ENCODE measurements around the gene LRRC7. TPM values are rescaled to one million over a fixed set of nuclear protein-coding genes. Genes with fewer than 3 reads are reported as not detected.

LRRC7 gene
- total and polyA plus RNA-seq, 11 donors = 0.25 to 4.1 (median 0.49) TPM; not detected in 1

DNA sequence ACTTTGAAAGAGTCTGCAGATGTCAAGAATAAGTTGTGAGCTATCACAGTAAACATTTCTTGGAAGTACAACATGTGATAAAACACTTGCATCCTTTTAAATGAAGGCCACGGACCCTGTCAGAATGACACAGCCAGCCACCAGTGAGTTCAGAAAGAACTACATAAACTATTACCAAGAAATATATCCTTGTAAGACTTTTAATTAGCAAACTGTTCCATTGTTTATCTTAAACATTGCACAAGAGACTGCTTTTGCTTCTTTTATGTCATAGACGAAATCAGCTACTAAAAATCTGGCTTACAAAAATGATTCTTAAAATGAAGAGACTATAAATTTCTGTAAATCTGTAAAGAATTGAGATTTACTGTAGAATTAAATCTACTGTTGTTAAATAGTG is 17.9 kb downstream of the LRRC7 start:
- no peak overlapping the region for H3K4me3 ChIP-seq
- no peak overlapping the region for H3K27ac ChIP-seq
- WGBS, 4 donors = 41 to 62% (median 57%) methylated on average over 2 of the region's 2 CpGs
- no peaks in the 10 kb centered on the region for H3K9me3 ChIP-seq
- H3K27me3 ChIP-seq = no peaks in the 10 kb centered on the region
- intact Hi-C loops (cut with DNase I) = no loop called here
- no peaks in the 10 kb centered on the region for H3K4me1 ChIP-seq
- no peak for ATAC-seq
- H3K36me3 ChIP-seq = no peaks in the 10 kb centered on the region
- TF ChIP-seq, protein P1, sequence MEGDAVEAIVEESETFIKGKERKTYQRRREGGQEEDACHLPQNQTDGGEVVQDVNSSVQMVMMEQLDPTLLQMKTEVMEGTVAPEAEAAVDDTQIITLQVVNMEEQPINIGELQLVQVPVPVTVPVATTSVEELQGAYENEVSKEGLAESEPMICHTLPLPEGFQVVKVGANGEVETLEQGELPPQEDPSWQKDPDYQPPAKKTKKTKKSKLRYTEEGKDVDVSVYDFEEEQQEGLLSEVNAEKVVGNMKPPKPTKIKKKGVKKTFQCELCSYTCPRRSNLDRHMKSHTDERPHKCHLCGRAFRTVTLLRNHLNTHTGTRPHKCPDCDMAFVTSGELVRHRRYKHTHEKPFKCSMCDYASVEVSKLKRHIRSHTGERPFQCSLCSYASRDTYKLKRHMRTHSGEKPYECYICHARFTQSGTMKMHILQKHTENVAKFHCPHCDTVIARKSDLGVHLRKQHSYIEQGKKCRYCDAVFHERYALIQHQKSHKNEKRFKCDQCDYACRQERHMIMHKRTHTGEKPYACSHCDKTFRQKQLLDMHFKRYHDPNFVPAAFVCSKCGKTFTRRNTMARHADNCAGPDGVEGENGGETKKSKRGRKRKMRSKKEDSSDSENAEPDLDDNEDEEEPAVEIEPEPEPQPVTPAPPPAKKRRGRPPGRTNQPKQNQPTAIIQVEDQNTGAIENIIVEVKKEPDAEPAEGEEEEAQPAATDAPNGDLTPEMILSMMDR (IDR thresholded peaks at IDR 0.05) = no peak
- TF ChIP-seq POLR2A (IDR thresholded peaks at IDR 0.05) = no peak
- no peak for DNase-seq

DNA sequence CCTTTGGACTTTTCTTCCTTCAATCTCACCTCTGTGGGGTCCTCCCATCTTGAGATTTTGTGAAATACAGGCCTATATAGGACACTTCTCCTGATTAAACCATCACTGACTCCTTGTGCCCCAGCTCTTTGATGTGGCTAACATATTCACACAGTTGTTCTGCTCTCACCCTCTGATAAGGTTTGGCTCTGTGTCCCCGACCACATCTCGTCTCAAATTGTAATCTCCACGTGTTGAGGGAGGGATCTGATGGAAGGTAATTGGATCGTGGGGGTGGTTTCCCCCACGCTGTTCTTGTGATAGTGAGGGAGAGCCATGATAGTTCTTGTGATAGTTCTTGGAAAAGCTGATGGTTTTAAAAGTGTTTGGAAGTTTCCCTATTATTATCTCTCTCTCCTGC is 19.7 kb downstream of the LRRC7 start:
- TF ChIP-seq, protein P1 (IDR thresholded peaks at IDR 0.05) = no peak
- no peak for TF ChIP-seq POLR2A (IDR thresholded peaks at IDR 0.05)
- no peak overlapping the region for H3K4me3 ChIP-seq
- no peaks in the 10 kb centered on the region for H3K9me3 ChIP-seq
- no peak for ATAC-seq
- no peaks in the 10 kb centered on the region for H3K4me1 ChIP-seq
- H3K36me3 ChIP-seq = no peaks in the 10 kb centered on the region
- intact Hi-C loops (cut with DNase I) = no loop called here
- H3K27ac ChIP-seq = no peak overlapping the region
- no peak for DNase-seq
- WGBS, 4 donors = 32 to 56% (median 38%) methylated on average over 5 of the region's 5 CpGs
- no peaks in the 10 kb centered on the region for H3K27me3 ChIP-seq

DNA sequence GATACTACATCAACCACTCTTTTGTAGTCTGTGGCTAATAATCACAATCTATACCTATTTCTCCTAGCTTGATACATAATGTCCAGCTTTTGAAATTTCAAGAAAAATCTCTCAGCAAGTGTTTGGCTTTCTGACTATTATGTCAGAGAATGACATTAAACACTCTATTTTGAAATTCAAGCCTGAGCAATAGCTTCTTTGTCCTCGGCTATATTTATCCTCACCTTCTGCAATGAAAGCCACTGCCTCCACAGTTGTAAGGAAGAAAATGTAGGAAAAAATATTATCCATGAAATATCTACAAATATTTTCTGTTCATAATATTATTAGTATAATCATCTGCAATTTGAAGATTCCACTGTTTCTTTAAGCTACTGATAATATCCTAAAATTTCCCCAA is 22.1 kb downstream of the LRRC7 start:
- ATAC-seq (no peak), DNase-seq (no peak)
- Histone ChIP-seq H3K4me1 (no peaks in the 10 kb centered on the region), H3K9me3 (no peaks in the 10 kb centered on the region), H3K27me3 (no peaks in the 10 kb centered on the region), H3K36me3 (no peaks in the 10 kb centered on the region), H3K4me3 (no peak overlapping the region), H3K27ac (no peak overlapping the region)
- 63 to 88% (median 78%) methylated on average over 1 of the region's 1 CpG for WGBS, 4 donors
- intact Hi-C loops (cut with DNase I) = no loop called here
- no peak for TF ChIP-seq POLR2A (IDR thresholded peaks at IDR 0.05)
- TF ChIP-seq, protein P1 (IDR thresholded peaks at IDR 0.05) = no peak

DNA sequence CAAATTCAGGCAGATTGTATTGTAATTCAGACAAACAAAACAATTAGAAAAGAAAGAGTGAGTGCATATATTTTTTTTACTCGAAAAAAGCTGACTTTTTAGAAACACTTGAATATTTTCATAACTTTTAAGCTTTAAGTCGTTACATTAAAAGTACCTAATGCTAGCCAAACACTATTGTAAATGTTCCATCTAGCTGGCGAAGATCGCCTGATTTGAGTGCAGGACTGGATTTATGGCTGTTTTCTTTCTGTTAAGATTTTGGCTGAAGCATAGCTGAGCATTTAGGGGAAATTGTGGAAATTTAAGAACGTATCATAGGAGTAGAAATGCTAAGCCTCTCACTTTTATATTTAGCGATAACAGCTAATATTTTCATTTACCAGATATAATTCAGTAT is 24.6 kb downstream of the LRRC7 start:
- DNase-seq (no peak), ATAC-seq (no peak)
- intact Hi-C loops (cut with DNase I) = no loop called here
- 84 to 89% (median 85%) methylated on average over 6 of the region's 6 CpGs for WGBS, 4 donors
- Histone ChIP-seq H3K4me1 (no peaks in the 10 kb centered on the region), H3K36me3 (no peaks in the 10 kb centered on the region), H3K27ac (no peak overlapping the region), H3K27me3 (no peaks in the 10 kb centered on the region), H3K4me3 (no peak overlapping the region), H3K9me3 (no peaks in the 10 kb centered on the region)
- TF ChIP-seq, protein P1 (IDR thresholded peaks at IDR 0.05) = no peak
- TF ChIP-seq POLR2A (IDR thresholded peaks at IDR 0.05) = no peak
